Stimulated activated CD8-positive, alpha-beta memory T cell treated with anti-CD3 and anti-CD28 coated beads, Interleukin-4, amount 100 ng/mL, for 48 hours (primary cell): ENCODE results near the gene SLC25A25.

ENCODE experiments used
- DNase-seq: peaks from one replicate; pipeline ENCODE4 v3.0.0-alpha.2; 2020

Gene SLC25A25

DNA sequence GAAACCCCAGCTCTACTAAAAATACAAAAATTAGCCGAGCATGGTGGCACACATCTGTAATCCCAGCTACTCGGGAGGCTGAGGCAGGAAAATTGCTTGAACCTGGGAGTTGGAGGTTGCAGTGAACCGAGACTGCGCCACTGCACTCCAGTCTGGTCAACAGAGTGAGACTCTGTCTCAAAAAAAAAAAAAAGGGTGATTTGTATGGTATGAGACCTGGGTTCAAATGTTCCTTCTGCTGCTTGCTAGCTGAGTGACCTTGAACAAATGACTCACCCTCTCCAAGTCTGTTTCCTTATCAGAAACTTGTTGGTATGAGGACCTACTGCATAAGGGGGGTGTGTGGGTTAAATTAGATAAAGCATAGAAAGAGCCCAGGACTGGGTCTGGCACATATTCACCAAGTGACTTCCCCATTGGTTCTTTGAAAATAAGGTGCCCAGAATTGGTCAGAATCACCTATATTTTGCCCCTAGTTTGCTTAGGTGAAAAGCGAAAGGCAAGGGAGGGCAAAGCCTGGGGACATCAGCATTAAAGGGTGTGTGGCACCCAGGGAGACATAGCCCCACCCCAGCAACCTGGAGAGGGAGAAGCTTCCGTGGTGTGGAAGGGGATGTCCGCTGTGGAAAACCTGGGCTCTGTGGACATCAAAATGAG is 9.9 kb downstream of the SLC25A25 start:
- DNase-seq = no peak

DNA sequence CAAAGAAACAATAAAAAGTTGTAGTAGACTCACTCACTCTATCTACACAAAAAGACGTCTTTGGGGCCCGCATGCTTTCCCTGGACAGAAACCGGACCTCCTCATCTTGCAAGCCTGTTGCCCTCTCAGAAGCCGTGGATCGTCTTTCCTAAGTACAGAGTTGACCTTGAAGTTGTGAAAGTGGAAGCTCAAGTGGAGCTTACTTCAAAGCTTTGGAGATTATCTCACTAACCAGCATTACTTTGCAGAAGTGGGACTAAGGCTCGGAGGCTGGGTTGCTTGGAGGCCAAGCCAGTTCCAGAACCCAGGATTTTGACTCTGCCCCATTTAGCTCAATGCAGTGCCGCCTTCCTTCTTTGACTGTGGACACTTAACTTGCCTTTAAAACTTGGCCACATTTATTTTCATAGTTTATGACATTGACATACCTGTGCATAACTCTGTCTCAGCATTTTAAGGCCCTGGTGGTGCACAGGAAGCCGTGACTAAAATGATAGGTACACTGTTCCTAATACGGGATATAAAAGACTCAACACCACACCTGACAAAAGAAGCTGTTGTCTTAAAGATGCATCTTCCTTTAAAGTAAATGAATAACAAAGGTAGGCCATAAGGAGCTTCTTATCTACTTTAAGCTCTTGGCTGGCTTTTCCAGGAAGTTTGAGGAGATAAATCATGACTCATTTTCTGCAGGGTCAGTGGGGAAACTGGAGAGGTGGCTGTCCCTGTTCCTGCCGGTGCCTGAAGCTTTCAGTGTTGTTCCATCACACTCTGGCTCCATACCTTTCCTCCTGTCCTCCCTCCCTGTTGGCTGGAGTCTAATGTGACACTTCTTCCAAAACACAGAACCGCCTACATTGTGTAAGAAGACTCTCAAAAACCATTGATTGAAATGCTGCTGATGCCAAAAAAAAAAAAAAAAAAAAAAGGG is 10.7 kb downstream of the SLC25A25 start:
- DNase-seq = no peak

DNA sequence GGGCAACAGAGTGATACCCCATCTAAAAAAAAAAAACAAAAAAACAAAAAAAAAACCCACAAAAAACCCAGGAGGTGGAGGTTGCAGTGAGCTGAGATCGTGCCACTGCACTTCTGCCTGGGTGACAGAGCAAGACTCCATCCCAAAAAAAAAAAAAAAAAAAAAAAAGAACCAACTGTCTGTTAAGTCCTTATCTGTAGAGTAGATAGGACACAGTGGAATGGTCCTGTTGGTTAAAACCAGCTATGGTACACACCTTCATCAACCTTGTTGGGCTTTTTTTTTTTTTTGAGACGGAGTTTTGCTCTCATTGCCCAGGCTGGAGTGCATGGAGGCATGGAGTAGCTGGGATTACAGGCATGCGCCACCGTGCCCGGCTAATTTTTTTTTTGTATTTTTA is 12.2 kb downstream of the SLC25A25 start:
- DNase-seq = no peak

DNA sequence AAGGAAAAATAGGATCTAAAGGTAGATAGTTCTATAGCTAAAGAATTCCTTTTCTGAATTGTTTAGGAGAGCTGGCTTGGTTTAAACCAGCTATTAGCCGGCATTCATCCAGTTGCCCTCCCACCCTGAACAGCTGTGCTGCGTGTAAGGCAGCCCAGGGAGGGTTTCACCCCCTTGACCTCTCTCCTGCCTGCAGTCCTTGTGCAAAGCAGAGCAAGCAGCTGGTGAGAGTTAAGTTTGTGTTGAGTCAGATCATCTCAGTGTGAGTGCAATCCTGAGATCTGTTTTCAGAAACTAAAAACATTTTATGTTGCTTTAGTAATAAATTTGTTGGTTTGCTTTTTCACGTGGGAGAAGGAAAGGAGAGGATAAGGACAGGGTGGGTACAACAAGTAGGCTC is 13.0 kb downstream of the SLC25A25 start:
- no peak for DNase-seq

DNA sequence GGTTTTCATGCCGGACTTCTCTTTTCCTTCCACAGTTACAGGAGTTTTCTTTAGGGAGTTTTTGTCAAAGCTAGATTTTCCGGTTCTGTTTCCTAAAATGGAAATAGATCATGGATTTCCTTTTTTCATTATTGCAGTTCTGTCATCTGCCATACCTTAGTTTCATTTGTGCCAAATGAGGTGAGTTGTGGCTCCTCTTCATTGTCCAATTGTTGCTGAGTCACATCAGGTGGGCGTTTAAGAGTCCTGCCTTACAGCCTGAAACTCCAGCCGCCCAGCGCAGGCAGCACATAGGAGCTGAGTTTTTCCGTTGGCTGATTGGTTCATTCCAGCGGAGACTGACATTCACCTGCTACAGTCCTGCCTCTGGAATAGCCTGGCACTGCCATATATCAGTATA is 14.1 kb downstream of the SLC25A25 start:
- DNase-seq = no peak

DNA sequence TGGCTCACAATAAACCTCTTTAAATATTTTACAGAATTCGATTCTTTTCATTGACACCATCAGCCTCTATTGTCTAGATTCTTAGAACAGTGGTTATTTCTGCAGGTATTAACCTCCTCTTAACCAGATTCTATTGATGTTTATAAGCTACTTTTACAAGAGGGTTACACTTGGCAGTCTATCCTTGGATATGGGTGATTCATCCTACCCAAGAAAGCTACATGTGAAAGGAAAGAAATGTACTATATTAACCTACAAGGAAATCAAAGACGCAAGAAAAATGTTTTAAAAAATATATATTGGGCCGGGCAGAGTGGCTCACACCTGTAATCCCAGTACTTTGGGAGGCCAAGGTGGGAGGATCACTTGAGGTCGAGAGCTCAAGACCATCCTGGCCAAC is 16.7 kb downstream of the SLC25A25 start:
- no peak for DNase-seq

DNA sequence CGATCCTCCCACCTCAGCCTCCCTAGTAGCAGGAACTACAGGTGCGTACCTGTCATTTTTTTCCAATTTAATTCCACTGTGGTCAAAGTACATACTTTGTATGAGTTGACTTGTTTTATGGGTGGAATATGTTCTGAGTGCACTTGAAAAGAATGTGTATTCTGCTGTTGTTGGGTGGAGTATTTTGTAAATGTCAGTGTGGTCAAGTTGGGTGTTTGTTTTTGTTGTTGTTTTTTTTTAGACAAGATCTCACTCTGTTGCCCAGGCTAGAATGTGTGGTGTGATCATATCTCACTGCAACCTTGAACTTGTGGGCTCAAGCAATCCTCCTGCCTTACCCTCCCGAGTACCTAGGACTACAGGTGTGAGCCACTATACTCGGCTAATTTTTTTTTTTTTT is 17.9 kb downstream of the SLC25A25 start:
- no peak for DNase-seq

DNA sequence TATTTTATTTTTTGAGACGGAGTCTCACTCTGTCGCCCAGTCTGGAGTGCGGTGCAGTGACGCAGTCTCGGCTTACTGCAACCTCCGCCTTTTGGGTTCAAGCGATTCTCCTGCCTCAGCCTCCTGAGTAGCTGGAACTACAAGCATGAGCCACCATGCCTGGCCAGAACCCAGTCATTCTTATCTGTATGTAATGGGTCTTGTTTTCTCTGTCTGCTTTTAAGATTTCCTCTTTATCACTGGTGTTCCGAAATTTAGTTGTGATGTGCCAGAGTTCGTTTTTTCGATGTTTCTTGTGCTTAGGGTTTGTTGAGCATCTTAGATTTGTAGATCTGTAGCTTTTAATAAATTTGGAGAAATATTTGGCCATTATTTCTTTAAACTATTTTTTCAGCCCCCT is 19.2 kb downstream of the SLC25A25 start:
- DNase-seq = no peak

DNA sequence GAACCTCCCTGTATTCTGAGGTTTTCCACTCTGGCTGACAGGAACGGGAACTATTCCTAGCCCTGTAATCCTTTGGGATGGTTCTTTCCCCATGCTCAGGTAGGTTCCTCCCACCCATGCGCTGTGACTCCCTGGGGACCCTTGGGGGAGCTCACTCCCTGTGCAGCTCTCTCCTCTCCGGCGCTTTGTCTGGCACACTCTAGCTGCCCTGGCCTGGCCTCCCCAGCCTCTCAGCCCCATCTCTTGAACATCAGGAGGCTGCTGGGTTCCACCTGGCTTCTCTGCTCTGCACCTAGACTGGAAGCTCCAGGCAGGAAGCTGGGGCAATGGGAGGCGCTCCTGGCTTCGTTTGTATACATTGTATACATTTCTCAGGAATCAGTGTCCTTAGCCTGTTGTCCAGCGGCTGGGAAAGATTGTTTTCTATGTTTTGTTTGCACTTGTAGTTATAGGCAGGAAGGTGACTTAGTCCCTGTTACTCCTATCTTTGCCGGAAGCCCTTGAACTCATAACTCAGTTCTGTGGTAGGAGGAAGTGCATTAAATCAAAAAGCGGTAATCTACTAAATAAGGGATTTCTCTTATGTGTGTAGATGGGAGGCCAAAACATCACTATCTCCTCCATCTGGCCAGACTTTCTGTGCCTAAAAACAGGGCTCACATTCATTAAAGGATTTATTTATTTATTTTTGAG is 20.4 kb downstream of the SLC25A25 start:
- DNase-seq = no peak

DNA sequence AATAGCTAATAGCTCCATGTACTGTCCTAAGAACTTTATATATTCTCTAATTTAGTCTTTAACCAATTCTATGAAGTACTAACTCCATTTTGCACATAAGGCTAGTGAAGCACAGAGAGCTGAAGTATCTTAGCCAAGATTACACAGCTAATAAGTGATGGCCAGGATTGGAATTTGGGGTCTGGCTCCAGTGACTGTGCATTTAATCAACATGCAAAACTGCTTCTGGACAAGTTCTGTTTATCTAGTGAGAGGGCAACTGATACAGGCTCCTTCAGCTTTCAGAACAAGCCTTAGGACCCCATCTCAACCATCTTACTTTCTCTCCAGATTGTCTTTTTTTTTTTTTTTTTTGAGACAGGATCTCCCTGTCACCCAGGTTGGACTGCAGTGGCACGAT is 21.3 kb downstream of the SLC25A25 start:
- no peak for DNase-seq

DNA sequence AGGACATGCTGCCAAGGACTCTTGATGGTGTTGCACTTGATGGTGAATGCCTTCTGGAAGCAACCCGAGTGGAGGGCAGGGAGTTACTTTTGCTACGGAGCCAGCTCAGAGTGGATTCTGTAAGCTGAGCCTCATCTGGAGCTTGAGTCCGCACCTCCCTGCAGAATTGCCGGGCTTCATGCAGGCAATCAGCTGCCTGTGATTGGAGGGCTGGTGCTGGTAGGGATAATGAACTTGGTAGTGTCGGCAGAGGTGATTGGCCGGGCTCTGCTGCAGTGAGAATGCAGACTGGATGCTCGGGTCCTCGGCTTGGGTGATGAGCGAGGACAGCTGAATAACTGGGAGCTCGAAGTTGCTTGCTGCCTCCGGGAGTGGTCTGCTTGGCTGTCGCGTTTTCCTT is 23.1 kb downstream of the SLC25A25 start:
- DNase-seq = no peak

DNA sequence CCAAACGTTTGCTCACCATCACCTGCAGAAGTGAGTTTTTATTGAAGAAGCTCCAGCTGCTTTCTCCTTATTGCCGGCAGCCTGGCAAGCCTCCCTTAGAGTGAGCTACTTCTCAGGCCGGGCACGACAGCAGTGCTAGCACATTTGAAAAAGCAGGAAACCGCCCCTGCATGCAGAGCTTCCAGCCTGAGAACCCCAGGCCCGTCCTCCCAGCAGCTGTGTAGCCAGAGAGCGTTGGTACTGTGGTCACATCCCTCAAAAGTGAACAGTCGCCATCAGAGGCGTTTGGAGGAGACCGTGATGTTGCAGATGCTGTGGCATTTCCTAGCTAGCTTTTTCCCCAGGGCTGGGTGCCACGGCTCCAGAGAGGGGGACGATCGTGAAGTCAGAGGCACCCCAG is 23.5 kb downstream of the SLC25A25 start:
- DNase-seq = no peak

DNA sequence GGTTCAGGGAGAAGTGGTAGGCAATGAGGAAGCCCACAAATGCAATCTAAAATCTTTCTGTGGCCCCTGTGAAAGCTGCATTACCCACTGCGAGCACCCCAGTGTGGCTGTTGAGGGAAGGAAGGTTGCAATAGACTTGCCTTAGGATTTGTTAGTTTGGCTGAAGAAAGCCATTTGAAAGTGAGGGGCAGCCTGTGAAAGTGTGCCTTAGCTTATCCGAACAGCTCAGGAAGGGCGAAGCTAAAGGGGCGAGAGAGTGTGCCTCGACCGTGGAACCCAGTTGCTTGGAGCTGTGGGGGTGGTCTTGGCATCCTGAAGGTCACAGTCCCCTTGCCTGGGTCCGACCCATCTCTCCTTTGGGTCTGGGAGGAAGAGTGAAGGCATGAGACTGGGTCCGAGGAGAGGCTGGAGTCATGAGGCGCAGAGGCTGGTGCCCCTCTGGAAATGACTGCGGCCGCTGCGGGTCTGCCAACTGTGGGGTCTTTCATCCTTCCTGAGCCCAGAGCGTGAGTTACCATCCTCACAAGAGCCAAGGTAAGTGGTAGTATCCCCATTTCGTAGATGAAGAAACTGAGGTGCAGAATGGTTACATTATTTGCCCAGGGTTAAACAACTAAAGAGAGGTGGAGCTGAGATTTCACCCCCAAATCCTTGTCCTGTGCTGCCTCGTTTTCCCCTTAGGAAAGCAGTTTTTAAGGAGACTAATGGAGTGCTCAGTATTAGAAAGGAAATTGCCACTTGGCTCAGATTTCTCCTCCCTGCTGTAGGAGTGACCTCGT is 24.4 kb downstream of the SLC25A25 start:
- no peak for DNase-seq

DNA sequence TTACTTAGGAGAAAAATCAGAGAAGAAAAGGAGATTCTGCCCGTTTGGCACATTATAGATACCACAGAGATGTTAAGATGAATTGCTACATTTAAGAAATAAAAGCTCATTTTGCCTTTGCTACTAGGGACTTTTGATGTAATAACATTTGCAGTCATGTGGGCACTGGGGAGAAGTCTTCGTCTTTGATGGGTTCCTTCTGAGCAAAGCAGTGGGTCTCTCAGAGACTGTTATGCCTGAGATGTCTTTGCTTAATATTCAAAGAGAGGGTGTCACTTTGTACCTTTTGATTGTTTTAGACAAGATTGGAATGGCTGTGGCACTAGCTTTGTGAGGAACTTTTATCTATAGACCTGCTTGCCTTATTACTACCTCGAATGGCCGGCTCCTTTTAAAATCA is 25.0 kb downstream of the SLC25A25 start:
- DNase-seq = no peak

DNA sequence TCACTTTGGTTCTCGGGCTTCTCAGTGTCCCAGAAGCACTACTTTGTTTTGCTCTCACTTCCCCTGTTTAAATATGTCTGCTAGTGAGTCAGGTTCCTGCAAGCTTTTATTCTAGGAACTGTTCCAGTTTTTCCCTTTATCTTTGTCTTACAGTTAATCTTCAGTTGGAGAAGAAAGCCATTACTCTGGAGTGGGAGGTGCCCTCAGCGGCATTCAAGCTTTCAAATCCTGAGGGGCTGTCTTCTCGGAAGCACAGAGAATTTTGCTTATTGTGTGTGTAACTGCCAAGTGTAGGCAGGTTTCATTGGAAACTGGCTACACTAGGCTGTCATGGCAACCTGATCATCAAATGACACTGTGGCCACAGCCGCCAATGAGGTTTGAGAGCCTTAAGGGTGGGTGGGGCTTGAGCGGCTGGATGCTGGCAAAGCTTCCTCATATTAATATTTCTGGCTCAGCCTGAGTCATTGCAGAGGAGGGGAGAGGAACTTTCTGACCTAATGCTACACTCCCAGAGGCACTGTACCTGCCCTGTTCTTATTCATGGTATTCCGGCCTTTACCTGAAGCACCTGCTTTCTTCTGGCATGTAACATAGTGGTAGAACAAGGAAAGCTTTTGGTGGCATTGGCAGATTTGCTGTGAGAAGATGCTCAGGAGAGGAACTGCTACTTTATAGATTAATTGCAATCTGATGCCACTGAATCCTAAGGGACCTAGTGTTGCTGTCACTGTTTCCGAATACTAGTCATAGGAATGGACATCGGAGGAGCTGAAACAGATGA is 26.3 kb downstream of the SLC25A25 start:
- peak; percentile 86 for DNase-seq

DNA sequence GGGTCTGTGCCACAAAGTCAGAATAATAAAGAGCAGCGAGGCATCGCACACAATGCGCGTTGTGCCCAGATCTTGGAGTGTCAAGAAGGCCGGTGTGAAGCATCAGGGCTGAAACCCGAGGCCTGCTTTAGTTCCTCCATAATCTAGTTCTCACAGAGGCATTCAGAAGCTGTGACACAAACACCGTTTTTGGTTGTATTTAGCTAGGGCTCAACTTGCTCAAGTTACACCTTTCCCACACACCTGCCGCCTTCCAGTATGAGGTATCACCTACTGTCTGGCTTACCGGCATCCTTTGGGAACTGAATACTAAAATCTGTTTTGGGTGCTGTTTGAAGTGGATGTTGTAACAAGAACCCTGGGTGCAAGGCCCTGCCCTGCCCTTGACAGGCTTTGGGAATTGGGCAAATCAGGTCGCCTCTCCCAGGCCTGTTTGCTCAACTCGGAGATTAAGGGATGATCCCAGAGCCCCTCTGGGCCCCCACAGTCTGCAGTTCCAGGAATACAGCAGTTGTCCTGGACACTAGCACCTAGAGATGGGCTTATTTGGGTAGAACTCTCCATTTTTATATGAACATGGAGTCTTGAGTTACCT is 27.0 kb downstream of the SLC25A25 start:
- DNase-seq = no peak

DNA sequence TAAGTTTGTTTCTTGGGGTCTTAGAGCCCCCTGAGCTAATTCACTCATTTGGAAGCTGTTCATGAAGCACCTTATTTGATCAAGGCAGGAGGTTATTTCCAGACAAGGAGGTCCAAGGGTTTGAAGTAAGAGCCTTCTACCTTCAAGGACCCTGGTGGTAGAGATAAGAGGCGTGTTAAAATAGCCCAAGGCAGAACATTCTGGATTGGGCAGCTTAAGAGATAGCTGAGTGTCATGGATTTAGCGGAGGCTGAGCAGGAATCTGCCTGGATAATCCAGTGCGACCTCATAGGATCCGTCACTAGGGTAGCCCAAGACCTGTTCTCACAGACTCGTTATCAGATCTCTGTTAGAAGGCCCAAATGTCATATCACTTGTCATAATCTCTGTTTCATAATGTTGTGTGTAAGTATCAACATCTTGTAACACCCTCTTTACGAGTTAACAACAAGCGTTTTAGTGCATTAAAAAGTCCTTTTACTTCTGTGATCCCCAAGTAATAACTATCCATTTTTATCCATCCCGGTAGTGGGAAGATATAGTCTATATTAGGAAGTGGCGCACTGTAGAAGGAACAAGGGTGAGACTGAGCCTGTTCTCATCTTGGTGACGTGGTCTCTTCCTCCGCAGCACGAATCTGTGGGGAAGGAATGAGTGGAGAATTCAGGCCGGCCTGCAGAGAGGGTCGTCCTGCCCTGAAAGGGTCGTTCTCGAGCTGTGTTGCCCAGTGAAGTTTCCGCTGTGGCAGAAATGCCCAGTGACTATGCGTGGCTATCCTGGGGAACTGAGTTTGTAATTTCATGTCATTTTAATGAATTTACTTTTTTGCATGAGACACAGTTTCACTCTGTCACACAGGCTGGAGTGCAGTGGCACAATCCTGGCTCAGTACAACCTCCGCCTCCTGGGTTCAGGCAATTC is 28.8 kb downstream of the SLC25A25 start:
- DNase-seq = no peak

DNA sequence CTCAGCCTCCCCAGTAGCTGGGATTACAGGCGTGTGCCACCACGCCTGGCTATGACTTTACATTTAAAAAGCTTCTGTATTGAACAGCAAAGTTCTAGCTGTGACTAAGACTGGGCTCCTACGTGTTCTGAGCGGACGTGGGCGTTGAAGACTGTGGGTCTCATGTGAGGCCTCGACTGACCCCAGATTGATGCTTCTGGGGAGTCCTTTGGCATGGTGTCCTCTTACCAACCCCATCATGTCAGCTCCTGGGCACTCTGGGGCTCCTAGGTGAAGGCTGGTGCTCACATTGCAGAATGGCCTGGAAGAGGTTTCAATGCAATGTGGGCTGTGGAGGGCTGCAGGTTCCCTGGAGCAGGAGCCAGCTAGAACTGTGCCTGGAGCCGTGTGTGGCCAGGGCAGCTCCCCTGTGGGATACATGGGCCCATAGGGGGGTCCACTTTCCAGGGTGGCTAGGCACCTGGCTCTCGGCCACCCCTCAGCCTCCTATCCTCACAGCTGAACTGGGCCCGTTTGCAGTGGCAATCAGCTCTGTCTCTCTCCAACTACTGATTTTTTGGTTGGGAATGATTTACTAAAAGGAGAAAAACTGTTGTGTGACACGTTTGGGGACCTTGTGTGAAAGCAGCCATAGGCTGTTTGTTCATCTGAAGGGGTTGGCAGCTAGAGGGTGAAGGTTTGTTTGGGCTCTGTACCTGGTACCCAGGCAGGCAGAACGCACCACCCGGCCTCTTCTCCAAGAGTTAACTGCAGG is 29.7 kb downstream of the SLC25A25 start:
- peak; percentile 50 for DNase-seq

DNA sequence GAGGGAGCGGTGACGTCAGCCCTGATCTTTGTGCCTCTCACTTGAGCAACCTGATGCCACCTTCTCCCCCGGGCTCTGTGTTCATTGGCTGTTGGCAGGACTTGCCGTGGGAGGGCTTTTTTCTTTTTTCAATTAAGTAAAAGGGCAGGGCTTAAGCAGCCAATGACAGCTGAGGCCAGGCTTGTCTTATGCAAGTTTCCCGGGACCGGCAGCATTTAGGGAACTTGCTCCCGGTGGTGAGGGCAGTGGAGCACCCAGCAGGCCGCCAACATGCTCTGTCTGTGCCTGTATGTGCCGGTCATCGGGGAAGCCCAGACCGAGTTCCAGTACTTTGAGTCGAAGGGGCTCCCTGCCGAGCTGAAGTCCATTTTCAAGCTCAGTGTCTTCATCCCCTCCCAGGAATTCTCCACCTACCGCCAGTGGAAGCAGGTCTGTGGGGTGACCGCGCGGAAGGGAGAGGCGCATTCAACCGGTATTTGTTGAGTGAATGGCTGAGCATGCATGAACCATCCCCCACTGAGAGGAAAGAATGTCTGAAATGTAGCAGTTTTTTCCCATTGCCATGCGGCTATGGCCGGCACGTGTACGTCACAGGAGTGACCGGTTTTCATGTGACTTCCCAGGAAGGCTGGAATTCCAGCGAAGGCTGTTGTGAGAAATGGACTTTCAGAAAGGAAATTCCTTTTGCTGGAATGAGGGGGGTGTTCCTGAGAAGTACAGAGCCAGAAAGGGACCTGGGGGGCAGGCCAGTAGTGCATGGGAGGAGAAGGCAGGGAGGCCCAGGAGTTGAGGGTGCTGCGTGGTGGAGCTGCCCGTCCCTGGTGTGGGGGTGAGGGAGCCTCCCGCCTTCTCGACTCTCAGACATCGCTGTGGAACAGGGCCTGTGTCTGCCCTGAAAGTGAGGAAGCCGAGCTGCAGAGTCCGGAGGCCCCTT is 30.5 kb downstream of the SLC25A25 start:
- peak; percentile 80 for DNase-seq
